Panc1 (cell line): ENCODE results near the gene GTF2A1L.

ENCODE experiments used
- POLR2AphosphoS5 ChIP-seq: IDR thresholded peaks from 2 replicates; pipeline ENCODE4 v1.6.1; 2012; ENCODE audit warnings: mild to moderate bottlenecking, low read depth, low read length, moderate library complexity
- SIN3A ChIP-seq: IDR thresholded peaks from 2 replicates; pipeline ENCODE4 v1.6.1; 2012; ENCODE audit warnings: low read depth, mild to moderate bottlenecking, low read length, moderate library complexity, borderline replicate concordance; ENCODE audit not compliant: insufficient read depth
- TCF7L2 ChIP-seq: IDR thresholded peaks from 2 replicates; pipeline ENCODE4 v1.6.1; 2011; ENCODE audit warnings: mild to moderate bottlenecking, low read depth, low read length, inconsistent platforms
- TF ChIP-seq, protein P1 (sequence below), 2 experiments: IDR thresholded peaks; 2 replicates each; pipeline ENCODE4 v1.6.1; 2011 to 2012; ENCODE audit warnings: low read depth in 2 of 2, control low read depth in 1 of 2, low read length in 1 of 2, mild to moderate bottlenecking in 1 of 2, moderate library complexity in 1 of 2; ENCODE audit not compliant: insufficient read depth in 1 of 2
- TF ChIP-seq, protein P2 (sequence below): fragments of 450-650 bp; IDR thresholded peaks from 2 replicates; pipeline ENCODE4 v1.5.1; 2017; ENCODE audit warnings: mild to moderate bottlenecking

DNA sequence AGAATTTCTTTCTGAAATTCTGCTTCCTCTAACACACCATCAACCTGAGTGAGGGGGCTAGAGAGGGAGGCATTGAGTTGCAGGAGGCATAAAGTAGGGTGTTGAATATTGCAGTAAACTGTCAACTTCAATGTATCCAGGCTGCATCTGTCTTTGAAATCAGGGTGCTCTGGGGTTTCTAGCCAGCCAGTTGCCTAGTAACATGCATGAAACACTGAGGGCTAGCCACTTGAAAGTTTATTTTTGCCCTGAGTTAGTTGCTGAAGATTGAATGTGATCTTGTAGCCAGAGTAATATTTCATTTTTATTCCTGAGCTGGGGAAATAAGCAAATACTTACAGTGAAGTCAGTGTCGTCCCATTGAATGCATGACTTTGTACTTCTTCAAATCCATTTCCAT lies 96.0 kb downstream of the GTF2A1L start:
- TF ChIP-seq, protein P1, sequence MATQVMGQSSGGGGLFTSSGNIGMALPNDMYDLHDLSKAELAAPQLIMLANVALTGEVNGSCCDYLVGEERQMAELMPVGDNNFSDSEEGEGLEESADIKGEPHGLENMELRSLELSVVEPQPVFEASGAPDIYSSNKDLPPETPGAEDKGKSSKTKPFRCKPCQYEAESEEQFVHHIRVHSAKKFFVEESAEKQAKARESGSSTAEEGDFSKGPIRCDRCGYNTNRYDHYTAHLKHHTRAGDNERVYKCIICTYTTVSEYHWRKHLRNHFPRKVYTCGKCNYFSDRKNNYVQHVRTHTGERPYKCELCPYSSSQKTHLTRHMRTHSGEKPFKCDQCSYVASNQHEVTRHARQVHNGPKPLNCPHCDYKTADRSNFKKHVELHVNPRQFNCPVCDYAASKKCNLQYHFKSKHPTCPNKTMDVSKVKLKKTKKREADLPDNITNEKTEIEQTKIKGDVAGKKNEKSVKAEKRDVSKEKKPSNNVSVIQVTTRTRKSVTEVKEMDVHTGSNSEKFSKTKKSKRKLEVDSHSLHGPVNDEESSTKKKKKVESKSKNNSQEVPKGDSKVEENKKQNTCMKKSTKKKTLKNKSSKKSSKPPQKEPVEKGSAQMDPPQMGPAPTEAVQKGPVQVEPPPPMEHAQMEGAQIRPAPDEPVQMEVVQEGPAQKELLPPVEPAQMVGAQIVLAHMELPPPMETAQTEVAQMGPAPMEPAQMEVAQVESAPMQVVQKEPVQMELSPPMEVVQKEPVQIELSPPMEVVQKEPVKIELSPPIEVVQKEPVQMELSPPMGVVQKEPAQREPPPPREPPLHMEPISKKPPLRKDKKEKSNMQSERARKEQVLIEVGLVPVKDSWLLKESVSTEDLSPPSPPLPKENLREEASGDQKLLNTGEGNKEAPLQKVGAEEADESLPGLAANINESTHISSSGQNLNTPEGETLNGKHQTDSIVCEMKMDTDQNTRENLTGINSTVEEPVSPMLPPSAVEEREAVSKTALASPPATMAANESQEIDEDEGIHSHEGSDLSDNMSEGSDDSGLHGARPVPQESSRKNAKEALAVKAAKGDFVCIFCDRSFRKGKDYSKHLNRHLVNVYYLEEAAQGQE (IDR thresholded peaks at IDR 0.05; ENCODE audit: insufficient read depth in 1 of 2, low read depth in 2 of 2, low read length in 1 of 2): no peak
- TF ChIP-seq POLR2AphosphoS5 (no peak), TCF7L2 (no peak), SIN3A (no peak)
- TF ChIP-seq, protein P2, sequence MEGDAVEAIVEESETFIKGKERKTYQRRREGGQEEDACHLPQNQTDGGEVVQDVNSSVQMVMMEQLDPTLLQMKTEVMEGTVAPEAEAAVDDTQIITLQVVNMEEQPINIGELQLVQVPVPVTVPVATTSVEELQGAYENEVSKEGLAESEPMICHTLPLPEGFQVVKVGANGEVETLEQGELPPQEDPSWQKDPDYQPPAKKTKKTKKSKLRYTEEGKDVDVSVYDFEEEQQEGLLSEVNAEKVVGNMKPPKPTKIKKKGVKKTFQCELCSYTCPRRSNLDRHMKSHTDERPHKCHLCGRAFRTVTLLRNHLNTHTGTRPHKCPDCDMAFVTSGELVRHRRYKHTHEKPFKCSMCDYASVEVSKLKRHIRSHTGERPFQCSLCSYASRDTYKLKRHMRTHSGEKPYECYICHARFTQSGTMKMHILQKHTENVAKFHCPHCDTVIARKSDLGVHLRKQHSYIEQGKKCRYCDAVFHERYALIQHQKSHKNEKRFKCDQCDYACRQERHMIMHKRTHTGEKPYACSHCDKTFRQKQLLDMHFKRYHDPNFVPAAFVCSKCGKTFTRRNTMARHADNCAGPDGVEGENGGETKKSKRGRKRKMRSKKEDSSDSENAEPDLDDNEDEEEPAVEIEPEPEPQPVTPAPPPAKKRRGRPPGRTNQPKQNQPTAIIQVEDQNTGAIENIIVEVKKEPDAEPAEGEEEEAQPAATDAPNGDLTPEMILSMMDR: no peak
